GM19455 (cell line): Measurements from ENCODE around the gene GPR78.

Experiments
- ATAC-seq: cut with Tn5 transposase; IDR thresholded peaks from one replicate; pipeline ENCODE4 v1.9.1; 2021; ENCODE audit not compliant: unreplicated experiment

Gene GPR78

DNA sequence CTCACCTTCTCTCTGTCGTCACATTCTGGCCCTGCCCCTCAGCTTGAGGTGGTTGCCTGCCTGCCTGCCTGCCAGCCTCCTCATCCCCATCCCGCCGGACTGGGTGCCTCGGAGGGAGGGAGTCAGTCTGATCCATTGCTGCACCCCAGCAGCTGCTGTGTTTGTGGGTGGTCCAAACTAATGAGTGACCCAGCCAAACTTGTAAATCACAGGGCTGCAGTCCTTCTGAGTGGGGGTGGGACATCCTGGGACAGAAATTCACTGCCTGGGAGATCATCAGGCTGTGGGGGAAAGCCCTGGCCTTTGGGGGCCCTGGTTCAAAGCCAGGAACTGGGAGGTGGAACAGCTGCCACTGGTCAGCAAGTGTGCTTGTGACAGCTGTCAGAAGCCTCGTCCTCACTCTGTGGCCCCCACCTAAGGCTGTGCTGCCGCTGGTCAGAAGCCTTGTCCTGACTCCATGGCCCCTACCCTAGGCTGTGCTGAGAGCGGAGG, 5.6 kb downstream of the GPR78 start:
- no peak for ATAC-seq

DNA sequence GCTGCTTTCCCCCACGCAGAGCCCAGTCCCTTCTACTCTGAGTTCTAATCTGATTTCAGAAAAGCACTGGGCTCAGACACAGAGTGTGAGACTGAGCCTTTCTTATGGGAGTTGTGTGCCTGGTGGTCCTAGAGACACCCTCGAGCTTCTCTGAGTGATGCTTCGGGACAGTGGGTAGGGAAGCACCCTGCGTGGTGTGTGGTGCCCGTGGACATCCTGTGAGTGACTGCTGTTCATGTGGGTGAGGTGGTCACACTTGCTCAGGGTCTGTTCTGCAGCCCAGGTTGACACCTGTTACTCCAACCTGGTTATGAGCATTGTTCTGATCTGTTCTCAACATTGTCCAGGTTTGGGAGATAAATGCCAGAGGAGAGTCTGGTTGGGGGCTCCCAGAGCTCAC, 6.1 kb downstream of the GPR78 start:
- no peak for ATAC-seq

DNA sequence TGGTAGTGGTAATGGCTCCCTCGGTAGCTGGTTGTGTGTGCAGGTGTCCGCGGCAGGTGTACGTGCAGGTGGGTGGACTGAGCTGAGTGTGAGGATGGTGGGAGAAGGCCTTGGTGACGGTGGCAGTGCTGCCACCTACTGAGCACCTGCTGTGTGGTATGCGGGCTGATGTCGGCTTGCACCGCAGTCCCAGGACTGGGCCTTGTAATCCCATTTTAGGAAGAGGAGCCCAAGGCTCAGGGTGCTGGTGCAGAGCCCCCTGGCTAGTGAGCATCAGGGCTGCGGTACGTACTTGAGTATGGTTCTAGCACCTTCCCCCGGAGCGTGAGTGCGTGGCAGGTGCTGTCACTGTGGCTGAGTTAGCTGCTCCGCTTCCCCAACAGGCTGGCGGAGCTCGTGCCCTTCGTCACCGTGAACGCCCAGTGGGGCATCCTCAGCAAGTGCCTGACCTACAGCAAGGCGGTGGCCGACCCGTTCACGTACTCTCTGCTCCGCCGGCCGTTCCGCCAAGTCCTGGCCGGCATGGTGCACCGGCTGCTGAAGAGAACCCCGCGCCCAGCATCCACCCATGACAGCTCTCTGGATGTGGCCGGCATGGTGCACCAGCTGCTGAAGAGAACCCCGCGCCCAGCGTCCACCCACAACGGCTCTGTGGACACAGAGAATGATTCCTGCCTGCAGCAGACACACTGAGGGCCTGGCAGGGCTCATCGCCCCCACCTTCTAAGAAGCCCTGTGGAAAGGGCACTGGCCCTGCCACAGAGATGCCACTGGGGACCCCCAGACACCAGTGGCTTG, 6.7 kb downstream of the GPR78 start:
- ATAC-seq: no peak

DNA sequence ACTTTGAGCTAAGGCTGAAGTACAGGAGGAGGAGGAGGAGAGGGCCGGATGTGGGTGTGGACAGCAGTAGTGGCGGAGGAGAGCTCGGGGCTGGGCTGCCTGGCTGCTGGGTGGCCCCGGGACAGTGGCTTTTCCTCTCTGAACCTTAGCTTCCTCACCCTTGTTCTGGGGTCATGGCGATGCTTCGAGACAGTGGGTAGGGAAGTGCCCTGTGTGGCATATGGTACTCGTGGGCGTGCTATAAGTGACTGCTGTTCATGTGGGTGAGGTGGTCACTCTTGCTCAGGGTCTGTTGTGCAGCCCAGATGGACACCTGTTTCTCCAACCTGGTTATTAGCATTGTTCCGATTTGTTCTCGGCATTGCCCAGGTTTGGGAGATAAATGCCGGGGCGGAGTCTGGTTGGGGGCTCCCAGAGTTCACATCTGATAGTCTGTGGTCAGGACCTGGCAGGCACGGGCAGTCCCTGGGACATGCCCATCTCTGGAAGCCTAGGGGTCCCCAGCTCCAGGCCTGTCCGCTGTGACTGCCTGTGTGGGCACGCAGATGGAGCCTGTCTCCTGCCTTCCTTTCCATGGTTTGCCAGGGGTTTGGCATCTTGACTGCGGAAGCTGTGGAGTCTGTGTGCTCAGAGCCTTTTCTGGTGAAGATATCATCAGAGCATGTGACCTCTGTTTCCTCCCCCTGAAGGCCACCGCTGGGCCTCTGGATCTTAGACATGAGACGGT, 7.4 kb downstream of the GPR78 start:
- ATAC-seq: no peak

DNA sequence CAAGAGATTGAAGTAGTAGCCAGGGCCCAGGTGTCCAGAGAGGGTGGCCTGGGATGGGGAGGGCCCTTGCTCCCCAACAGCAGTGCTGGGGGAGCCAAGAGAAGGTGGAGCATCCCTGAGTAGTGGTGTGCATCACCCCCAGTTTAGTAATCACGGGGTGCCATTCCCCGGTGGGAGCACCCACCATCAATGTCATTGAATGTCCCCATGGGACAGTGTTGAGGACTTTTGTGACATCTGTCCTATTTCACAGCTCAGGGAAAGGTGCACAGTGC, 7.9 kb downstream of the GPR78 start:
- no peak for ATAC-seq

DNA sequence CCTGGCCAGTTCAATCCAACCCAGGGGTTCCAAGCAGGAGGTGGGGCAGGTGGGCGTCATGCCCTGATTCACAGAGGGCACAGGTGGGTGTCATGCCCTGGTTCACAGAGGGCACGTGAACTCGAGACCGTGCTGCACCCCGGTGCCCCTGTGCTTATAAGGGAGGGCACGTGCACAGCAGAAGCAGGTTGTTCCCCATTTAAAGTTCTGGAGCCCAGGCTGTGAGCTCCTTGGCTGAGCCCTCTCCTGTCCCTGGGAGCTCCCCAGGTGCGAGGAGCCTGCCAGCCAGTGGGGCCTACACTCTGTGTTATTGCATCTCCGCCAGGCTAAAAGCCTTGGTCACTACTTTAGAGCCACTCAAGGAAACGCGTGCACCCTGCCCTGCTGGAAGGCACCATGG, 9.1 kb downstream of the GPR78 start:
- ATAC-seq: no peak

DNA sequence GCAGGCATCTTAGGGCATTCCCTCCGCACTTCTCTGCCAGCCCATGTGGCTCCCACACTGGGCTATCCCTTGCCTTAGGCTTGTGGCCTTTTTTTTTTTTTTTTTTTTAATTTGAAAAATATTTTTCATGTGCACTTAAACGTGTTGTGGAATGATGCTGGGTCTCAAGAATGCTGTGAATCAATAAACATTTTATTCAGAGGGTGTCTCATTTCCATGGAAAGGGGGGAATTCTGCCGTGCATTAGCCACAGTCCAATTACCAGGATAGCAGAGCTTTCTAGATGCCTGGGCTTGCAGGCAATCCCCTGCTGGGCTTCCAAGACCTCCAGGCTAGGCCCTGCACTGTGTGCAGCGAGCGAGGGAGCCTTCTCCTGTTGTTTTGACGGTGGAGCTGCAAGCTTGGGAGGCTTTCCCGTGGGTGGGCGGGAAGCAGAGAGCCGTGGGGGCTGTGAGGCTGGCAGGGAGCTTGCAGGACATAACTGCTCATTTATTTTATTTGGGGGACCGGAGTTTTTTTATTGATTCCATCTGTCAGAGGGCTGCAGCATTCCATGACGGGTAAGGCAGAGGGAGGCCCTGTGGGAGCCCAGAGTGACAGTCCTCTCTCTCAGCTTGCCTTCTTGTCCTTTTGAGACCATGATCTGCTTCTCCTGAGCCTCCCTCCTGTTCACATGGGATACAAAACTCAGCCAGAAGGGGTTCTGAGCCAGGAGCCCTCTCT, 9.8 kb downstream of the GPR78 start:
- ATAC-seq: no peak

DNA sequence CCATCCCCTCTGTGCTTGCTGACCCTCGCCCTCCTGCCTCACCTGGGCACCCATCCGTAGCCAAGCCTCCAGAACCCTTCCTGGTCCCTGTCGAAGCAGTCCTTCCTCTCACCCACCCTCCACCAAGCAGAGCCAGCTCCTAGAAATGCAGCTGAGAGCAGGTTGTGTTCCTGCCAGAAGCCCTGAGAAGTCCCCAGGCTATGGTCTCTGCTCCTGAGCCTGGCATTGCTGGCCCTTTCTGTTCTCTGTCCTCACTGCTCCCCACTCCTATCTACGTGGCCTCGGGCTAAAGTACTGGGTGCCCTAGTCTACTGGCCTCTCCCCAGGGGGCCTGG, 10.3 kb downstream of the GPR78 start:
- ATAC-seq: no peak

DNA sequence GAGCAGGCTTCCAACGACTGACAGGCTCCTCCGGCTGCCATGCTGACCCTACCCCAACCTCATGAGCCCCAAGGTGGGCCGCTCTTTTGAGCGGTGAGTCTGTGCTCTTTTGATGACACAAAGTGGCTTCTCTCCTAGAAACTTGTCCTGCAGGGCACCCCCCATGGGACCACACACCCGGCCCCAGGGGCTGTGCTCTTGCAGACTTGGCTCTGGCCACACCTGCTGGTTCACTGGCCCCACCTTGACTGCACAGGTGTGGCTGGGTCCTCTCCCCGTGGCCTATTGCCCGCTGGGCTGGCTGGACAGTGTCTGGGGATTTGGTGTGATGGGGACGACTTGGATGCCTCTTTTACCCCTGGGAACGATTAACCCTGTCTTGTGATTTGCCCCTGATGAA, 10.9 kb downstream of the GPR78 start:
- ATAC-seq: no peak

DNA sequence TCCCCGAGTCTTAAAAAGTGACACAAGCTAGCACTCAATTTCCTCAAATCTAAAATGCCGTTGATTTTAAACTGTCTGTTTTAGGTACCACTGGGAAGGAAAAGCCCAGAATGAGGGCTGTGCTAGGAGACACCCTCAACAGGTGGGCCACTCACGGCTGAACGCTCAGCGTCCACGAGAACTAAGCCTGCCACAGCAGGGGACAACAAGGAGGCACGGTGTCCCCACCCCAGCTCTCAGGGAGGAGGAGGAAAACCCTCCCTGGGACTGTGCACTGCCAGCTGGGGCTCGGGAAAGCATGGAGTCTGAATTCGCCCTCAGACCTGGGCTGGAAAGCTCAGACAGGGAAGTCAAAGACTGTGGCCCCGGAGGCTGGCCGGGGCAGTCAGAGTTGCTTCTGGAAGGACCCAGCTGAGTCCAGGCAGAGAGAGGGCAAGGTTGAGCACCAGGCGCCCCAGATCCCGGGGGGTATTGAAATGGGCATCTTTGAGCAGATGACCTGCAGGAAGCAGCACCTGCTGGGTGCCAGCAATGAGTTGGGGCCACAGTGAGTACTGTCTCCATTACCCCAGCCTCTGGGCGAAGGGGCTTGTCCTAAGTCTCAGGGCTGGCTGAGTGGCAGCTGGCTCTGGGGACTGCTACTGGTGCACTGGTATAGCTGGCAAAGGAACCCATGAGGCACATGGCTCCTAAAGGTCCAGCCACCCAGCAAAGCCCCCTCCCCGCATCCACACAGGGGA, 11.6 kb downstream of the GPR78 start:
- ATAC-seq: no peak

DNA sequence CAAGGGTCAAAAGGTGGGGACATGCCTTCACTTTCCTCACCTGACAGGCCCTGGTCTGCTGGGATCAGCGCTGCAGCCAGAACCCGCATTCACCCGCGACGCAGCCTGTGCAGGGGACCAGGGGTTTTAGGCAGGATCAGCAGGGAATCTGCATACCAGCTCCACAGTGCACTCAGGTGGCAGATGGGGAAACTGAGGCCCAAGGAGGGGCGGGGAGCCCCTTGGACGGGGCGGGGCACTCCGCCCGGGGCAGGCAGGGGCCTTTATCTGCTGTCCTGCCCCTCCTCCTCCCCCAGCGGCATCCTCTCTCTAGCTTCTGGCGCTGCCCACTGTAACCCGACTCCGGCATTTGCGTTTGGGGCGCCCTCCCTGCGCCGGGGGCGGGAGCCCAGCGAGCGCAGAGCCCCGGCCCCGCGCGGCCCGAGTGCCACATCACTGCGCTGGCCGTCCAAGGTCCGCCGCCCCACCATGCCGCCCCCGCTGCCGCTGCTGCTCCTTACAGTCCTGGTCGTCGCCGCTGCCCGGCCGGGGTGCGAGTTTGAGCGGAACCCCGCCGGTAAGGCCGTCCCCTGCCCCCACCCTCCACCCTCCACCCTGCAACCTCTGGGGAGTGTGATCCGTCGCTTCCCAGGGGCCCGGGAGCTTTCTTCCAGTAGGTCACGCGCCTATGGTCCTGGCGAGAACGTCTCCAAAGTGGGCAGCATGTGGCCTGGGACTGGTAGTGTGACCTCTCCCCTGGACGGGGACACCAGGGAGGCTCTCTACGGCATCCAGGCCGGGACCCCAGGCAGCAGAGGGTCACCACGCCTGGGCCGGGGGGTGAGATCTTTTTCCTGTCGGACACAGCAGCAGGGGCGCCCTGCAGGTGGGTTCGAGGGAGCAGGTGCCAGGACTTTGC, 12.4 kb downstream of the GPR78 start, which contains the start of gene CPZ:
CPZ (plus strand) TSS at position 400 of the 898 bp plus-strand sequence; CDS start at position 469, 69 bp downstream.
- ATAC-seq: no peak

DNA sequence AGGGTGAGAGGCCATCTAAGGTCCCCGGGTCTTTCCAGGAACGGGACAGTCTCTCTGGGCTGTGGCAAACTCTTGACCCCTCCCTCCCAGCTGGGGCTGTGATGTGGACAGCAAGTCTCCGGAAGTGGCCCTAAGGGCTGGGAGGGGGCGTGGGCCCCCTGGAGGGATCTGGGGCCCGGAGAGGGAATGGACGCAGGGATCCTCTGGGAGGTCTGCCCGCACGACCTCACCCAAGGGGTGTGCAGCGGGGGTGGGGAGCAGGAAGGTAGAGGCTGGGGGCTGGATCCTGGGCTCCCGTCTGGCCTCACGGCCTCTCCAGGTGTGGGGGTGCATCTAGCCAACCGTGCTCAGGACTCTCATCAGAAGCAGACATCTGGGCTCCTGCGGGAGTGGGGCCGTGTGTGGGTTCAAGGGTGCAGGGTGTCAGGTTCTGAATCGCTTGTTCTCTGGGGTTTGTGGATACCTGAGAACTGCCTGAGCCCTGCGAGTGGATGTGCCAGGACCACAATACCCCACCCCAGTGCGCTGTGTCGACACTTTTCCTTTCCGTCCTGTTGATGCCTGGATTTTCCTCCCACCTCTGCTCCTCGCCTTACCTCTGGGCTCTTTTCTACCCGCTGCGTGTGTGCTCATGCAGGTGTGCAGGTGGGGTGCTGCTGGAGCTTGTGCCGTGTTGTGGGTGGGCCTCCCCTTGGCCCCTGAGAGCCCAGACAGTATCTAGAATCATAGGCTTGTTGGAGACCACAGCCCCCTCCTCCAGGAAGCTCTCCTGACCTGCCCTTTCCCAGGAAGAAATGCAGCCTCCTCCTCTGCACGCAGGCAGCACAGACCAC, 13.3 kb downstream of the GPR78 start:
- ATAC-seq: no peak

DNA sequence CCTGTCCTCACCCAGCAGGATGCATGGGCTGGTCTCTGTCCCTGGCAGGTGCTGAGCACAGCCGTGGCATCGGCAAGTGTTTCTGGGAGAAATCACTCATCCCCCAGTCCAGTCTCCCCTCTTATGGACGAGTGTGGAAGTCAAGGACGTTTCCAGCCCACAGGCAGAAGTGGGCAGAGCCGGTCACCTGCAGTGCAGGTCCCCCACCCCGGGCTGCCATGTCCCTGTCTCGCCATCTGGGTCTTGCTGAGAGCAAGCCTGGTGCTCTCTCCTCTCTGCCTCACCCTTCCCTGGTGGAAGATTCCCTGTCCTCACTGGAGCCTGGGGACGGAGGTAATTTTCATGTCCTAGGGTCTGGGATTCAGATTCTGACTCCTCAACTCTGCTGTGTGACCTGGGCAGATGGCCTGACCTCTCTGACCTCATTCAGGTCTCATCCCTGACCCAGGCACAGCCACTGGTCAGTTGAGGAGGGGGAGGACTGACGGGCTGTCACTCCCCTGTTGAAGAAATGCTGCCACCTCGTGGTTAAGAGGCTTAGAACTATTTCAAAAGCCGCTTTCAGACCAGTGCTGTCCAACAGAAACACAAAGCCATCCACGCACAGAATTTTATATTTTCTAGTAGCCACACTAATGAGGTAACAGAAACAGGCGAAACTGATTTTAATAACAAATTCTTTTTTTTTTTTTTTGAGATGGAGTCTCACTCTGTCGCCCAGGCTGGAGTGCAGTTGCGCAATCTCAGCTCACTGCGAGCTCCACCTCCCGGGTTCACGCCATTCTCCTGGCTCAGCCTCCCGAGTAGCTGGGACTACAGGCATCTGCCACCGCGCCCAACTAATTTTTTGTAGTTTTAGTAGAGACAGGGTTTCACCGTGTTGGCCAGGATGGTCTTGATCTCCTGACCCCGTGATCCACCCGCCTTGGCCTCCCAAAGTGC, 14.2 kb downstream of the GPR78 start:
- ATAC-seq: no peak

DNA sequence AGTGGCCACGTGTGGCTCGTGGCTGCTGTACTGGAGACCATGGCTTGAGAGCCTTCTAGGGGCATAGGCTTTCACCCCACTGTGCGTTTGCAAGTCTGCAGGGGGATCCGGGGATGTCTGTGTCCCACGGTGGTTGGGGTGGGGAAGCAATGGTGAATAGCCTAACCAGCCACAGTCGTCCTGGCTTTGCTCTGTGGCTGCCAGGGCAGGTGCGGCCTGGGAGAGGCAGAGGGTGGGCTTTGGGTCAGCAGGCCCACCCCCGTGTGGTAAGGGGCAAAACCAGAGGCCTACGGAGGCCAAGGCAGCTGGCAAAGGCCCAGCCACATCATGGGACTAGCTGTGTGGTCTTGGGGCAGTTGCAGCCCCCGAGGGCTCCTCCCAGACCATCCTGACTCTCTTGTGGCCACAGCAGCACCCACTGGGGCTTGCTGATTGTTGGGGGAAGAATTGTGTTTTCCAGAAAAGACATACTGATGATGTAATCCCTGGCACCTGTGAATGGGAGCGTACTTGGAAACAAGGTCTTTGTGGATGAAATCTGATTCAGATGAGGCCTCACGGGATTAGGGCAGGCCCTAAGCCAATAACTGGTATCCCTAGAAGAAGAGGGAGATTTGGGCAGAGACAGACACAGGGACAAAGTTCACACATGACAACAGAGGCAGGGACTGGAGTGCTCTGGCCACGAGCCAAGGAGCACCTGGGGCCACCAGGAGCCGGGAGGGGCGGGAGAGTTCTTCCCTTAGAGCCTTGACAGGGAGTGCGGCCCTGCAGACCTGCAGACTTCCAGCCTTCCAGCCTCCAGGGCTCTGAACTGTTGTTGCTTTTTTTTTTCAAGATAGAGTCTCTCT, 15.3 kb downstream of the GPR78 start:
- ATAC-seq: no peak

DNA sequence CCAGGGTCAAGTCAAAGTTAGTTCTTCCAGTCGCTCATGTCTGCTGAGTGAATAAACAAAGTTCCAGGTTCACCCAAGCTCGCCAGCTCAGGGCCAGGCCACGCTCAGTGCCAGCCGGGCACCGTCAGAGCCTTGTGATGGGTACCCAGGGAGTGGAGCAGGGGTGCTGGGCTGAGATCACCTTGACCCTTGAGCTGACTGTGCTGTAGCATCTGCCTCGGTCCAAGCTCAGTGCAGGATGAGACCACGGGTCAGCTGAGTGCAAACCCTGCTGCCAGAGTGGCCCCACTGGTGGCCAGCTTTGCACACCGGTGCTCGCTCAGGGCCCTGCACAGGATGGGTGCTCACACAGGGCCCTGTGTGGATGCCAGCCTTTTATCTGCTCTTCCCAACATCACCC, 16.7 kb downstream of the GPR78 start:
- no peak for ATAC-seq

DNA sequence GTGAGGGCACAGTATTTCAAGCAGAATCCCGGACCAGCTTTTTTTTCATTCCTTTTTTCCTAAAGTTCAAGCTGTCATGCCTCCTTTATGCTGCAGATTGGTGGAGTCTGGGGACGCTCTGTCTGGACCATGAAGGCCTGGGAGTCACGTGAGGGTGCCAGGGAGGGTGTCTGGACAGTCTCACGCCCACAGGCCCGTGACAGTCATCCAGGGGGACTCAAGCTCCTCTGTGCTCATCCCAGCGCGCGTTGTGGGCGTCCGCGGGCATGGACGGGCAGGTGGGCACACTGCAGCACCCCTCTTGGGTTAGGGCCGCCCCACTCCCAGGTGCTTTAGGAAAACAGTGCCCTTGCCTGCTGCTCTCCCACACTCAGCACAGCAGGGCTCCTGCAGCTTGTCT, 17.1 kb downstream of the GPR78 start:
- ATAC-seq: no peak

DNA sequence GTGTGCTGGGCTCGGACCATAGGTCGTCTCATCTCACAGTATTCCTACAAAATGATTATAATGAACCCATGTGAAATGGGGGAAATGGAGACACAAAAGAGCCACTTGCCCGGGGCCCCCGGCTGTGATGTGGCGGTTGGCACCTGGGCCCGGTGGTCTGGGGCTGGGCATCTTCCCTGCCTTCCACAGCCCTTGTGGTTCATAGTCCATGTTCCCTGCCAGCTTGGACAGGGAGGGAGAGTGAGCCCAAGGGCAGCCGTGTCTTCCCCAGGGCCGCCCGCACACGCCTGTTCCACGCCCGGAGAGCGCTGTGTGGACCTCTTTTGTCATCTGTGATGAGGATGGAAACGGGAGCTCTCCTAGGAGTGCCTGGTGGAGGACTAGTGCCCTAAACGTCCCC, 17.6 kb downstream of the GPR78 start:
- ATAC-seq: no peak
